Measurements from ENCODE around the gene DCLK1.

GRCh38 chr13:35723053-35723461, 408.1 kb downstream of the DCLK1 start:
- TF ChIP-seq CTCF (IDR thresholded peaks at IDR 0.05; ENCODE audit: low read depth, low read length, missing input control) = no peak
- TF ChIP-seq REST (IDR thresholded peaks at IDR 0.05) = no peak
- no peak for TF ChIP-seq JUND (IDR thresholded peaks at IDR 0.05)
- no peak for TF ChIP-seq EGR1 (IDR thresholded peaks at IDR 0.05; ENCODE audit: low read depth in 2 of 2)
- no peak for TF ChIP-seq YY1 (IDR thresholded peaks at IDR 0.05)
- no peak for TF ChIP-seq RAD21 (IDR thresholded peaks at IDR 0.05)
- no peak for TF ChIP-seq ZBTB33 (IDR thresholded peaks at IDR 0.05)
